Activated B cell treated with CpG ODN at 0.5 μM for 24 hours (primary cell): ENCODE results near the gene SLITRK5. TPM values are rescaled to one million over a fixed set of nuclear protein-coding genes. Genes with fewer than 3 reads are reported as not detected.

Experiments used
- ATAC-seq: fragments of 200-7000 bp; cut with Tn5 transposase; one replicate; pipeline ENCODE4 v1.10.0; 2021; ENCODE audit warnings: low read depth, mild to moderate bottlenecking, moderate library complexity
- CTCF ChIA-PET: fragments of 350-600 bp; sonication (Branson Sonifier 250); formaldehyde crosslinking; loops from one replicate; lab custom pipeline; 2021; ENCODE audit warnings: antibody characterized with exemption; lab: Charles Lee
- POLR2A ChIA-PET: fragments of 350-600 bp; sonication (Branson Sonifier 250); formaldehyde crosslinking; loops from one replicate; lab custom pipeline; 2021; ENCODE audit warnings: antibody characterized with exemption; lab: Charles Lee
- DNase-seq: peaks from one replicate; pipeline ENCODE4 v3.0.0; 2022
- H3K27ac Mint-ChIP-seq: one replicate; pipeline ENCODE4 v1.8.0; 2020; ENCODE audit warnings: mixed read lengths
- H3K27me3 Mint-ChIP-seq: one replicate; pipeline ENCODE4 v1.8.0; 2021; ENCODE audit warnings: mixed read lengths
- H3K36me3 Mint-ChIP-seq: one replicate; pipeline ENCODE4 v1.8.0; 2021; ENCODE audit warnings: low read depth, mixed read lengths
- H3K4me1 Mint-ChIP-seq: one replicate; pipeline ENCODE4 v1.8.0; 2021; ENCODE audit warnings: mixed read lengths
- H3K4me3 Mint-ChIP-seq: one replicate; pipeline ENCODE4 v1.8.0; 2020; ENCODE audit warnings: mild to moderate bottlenecking, mixed read lengths
- H3K9me3 Mint-ChIP-seq: one replicate; pipeline ENCODE4 v1.8.0; 2020; ENCODE audit warnings: mixed read lengths
- CTCF ChIP-seq: fragments of 200-600 bp; IDR thresholded peaks from one replicate; pipeline ENCODE4 v1.8.0; 2022; ENCODE audit warnings: antibody characterized with exemption, mild to moderate bottlenecking
- intact Hi-C: fragments of 100-400 bp; cut with micrococcal nuclease; formaldehyde crosslinking; loops from one replicate; pipeline ENCODE4 v1.15.1; 2024
- total RNA-seq: library from RNA; stranded (reverse); gene quantifications from 2 replicates; pipeline ENCODE4 v1.2.3, GENCODE V29; 2022

SLITRK5 gene
- total RNA-seq, 1 donor from 2014 or later, result not detected

GRCh38 chr13:87667686-87668085 is 3.5 kb upstream of the SLITRK5 start:
- ChIA-PET POLR2A (no interaction called here), CTCF (no interaction called here)
- H3K4me3 Mint-ChIP-seq, result no peak overlapping the region
- no peak for DNase-seq
- no peak overlapping the region for H3K27ac Mint-ChIP-seq
- peaks cover 12% of the 10 kb centered on the region for H3K4me1 Mint-ChIP-seq
- H3K27me3 Mint-ChIP-seq, result peaks cover 15% of the 10 kb centered on the region
- no peak for ATAC-seq
- H3K36me3 Mint-ChIP-seq, result no peaks in the 10 kb centered on the region
- TF ChIP-seq CTCF, result no peak
- no peaks in the 10 kb centered on the region for H3K9me3 Mint-ChIP-seq
- intact Hi-C loops, result no loop called here

GRCh38 chr13:87669379-87669978 is 1.7 kb upstream of the SLITRK5 start:
- Mint-ChIP-seq H3K9me3 (no peaks in the 10 kb centered on the region), H3K36me3 (no peaks in the 10 kb centered on the region), H3K27ac (no peak overlapping the region), H3K27me3 (peaks cover 25% of the 10 kb centered on the region), H3K4me1 (peaks cover 27% of the 10 kb centered on the region), H3K4me3 (no peak overlapping the region)
- DNase-seq, result no peak
- no peak for ATAC-seq
- no peak for TF ChIP-seq CTCF
- POLR2A ChIA-PET, result no interaction called here
- CTCF ChIA-PET, result no interaction called here
- intact Hi-C loops, result no loop called here

GRCh38 chr13:87671753-87672605 is 808 bp downstream of the SLITRK5 start:
- ChIA-PET POLR2A (no interaction called here), CTCF (no interaction called here)
- Mint-ChIP-seq H3K36me3 (no peaks in the 10 kb centered on the region), H3K4me1 (peaks cover 27% of the 10 kb centered on the region), H3K27me3 (peaks cover 37% of the 10 kb centered on the region), H3K9me3 (peaks cover 2% of the 10 kb centered on the region), H3K4me3 (peak overlapping the region; percentile 76), H3K27ac (no peak overlapping the region)
- DNase-seq, result no peak
- no peak for TF ChIP-seq CTCF
- intact Hi-C loops, result no loop called here
- ATAC-seq, result no peak

GRCh38 chr13:87674247-87674738 is 3.1 kb downstream of the SLITRK5 start:
- no peak for TF ChIP-seq CTCF
- Mint-ChIP-seq H3K27me3 (peaks cover 46% of the 10 kb centered on the region), H3K36me3 (no peaks in the 10 kb centered on the region), H3K4me3 (no peak overlapping the region), H3K27ac (no peak overlapping the region), H3K9me3 (peaks cover 2% of the 10 kb centered on the region), H3K4me1 (peaks cover 38% of the 10 kb centered on the region)
- DNase-seq, result no peak
- CTCF ChIA-PET, result no interaction called here
- no peak for ATAC-seq
- POLR2A ChIA-PET, result no interaction called here
- intact Hi-C loops, result no loop called here

GRCh38 chr13:87675851-87676250 is 4.7 kb downstream of the SLITRK5 start:
- ATAC-seq (no peak), DNase-seq (no peak)
- Mint-ChIP-seq H3K36me3 (no peaks in the 10 kb centered on the region), H3K4me3 (no peak overlapping the region), H3K27me3 (peaks cover 44% of the 10 kb centered on the region), H3K9me3 (peaks cover 2% of the 10 kb centered on the region), H3K4me1 (peaks cover 42% of the 10 kb centered on the region), H3K27ac (no peak overlapping the region)
- CTCF ChIA-PET, result no interaction called here
- intact Hi-C loops, result no loop called here
- no peak for TF ChIP-seq CTCF
- POLR2A ChIA-PET, result no interaction called here
